IPS DF 4.7 (cell line): ENCODE data around the gene RFPL3.
"Not testable (repeated sequence)": the region's sequence is repeated elsewhere in the genome, so short reads cannot be mapped to it uniquely, and the experiment has no call there.

Source experiments
- DNase-seq: peaks from one replicate; pipeline ENCODE4 v3.0.0-alpha.2; 2013; ENCODE audit warnings: low spot score; ENCODE audit errors: extremely low read depth

Gene RFPL3

DNA sequence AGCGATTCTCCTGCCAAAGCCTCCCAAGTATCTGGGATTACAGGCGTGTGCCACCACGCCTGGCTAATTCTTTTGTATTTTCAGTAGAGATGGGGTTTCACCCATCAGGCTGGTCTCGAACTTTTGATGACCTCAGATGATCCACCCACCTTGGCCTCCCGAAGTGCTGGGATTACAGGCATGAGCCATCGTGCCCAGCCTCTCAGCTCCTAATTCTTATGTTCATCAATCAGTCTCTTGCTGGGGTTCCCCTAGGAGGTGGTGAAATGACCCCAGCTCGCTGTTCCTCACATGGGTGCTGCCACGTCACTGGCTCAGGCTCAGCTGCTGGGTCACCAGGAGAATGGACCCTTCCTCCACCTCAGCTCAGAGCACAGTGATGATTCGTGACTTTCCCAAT lies at the start of gene RFPL3:
TSS of gene RFPL3 (plus strand) at position 301 of the 400 bp plus-strand sequence. CDS start 205 bp downstream, outside the sequence.
- DNase-seq, result not testable (repeated sequence)

DNA sequence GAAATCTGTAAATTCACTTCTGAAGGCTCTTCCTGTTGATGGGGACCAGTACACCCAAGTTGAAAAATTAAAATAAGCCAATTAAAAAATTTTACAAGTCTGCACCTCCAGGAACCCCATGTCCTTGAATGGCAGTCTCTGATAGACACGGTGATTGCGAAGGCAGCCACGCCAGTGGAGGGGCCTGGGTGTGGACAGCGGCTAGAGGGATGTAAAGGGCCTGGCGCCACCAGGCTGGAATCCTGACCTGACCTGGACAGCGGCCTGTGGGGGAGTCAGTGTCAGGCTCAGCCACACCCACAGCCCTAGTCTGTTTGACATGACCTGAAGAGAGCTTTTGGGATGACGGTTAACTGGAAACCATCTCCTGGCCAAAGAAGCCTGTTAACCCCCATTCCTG lies 49.5 kb upstream of the RFPL3 start:
- DNase-seq, result no peak

DNA sequence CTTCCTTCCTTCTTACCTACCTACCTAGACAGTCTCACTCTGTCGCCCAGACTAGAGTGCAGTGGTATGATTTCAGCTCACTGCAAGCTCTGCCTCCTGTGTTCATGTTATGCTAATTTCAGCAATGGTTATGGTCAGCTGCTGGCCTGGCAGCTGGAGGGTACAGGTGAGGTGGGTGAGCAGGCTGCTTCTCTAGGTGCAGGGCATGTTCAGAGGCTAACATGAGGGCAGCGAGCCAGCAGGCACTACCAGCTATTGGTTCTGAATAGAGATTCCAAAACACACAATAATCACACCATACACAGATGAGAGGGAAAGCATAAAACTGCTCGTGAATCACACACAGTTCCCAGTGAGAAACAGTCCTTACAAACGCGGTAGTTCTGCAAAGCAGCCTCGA lies 48.7 kb upstream of the RFPL3 start:
- no peak for DNase-seq

DNA sequence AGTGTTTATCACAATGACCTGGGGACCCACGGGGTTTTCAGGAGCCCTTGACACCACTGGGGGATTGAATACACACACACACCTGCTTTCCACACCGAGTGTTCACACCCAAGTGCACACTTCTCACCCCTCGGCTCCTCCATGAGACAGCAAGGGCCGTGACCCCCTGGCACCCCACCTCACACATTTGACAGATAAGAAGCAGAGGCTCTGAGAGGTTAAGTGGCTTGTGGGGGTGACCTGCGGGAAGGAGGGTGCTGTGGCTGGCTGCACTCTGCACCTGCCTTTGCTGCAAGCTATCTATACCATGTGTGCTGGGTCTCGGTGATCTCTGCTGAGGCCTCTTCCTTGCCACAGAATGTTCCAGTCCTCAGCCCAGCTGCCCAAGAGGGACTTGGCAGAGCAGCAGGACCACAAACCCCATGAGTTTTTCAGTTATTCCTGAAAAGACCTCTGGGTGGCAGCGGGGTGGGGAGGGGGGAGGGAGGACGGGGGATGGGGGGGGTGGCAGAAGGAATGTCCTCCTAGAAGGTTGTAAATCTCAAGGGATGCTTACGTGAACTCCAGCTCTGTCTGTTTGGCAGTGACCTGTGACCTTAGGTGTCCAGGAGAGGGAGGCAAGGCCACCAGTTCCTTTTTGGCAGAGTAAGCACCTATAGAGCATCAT lies 47.9 kb upstream of the RFPL3 start:
- no peak for DNase-seq

DNA sequence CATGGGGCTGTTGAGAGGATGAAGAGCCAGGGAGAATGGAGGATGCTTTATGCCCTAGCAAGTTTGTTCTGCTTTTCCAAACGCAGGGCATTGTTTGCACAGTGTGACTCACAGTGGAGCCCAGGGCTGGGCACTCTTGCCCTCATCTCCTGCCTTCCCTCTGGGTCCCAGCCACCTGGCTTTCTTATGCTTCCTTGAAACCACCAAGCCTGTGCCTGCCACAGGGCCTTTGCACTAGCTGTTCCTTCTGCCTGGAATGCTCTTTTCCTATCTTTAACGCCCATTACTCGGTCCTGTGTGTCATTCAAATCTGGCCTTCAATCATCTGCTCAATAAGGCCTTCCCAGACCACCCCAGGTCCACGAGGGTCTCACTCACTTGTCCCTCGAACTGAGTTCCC lies 46.9 kb upstream of the RFPL3 start:
- DNase-seq, result no peak

DNA sequence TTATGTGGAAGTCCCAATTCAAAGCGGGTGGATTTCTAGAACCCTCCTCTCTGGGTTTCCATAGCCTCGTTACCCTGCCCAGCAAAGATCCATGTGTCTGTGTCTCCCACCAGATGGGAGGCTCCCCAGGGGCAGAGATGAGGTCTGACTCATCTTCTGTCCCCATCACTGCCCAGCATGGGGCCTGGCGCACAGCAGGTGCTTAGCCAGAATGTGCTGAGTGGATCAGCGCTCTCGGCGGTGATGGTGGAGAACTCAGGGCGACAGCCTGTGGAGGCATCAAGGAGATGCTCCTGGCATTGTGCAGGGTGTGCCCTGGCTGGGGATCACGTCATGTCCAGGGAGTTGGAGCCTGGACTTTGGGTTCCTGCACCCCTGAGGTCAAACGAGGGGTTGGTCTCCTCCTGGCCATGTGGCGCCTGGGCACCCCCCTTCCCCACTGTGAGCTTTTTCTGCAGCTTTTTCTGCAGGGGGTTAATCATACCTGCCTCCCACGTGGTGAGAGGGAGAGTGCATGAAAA lies 46.1 kb upstream of the RFPL3 start:
- no peak for DNase-seq

DNA sequence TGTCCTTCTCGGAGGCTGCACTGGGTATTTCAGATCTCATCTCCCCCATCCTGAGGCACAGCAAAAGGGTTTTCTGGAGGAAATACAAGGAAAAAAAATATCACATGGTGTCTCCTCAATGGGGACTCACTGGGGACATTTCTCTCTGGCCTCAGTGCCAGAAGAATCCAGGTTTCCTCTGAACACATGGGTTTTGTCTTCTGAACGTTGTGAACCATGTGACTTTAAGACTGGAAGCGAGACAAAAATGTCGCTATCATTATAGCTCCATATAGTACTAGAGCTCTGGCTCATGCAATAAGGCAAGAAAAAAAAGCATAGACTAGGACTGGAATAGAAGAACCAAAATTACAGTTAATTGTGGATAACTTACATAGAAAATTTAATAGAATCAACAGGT lies 44.9 kb upstream of the RFPL3 start:
- DNase-seq, result no peak

DNA sequence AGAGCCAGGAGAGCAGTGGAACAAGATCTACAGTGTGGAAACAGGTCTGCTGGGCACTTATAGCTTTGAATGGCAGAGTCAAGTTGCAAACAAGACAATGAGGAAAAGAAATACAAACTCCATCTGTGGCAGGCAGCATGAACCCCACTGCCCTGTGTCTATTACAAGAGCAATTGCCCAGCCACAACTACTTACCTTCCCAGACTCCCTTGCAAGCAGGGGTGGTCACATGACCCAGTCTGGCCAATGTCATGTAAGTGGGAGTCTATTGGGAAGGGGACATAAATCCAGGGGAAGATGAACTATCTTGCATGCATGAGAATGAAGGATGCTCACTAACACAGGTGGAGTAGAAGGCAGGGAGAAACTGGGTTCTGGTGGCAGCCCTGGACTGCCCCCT lies 44.1 kb upstream of the RFPL3 start:
- no peak for DNase-seq

DNA sequence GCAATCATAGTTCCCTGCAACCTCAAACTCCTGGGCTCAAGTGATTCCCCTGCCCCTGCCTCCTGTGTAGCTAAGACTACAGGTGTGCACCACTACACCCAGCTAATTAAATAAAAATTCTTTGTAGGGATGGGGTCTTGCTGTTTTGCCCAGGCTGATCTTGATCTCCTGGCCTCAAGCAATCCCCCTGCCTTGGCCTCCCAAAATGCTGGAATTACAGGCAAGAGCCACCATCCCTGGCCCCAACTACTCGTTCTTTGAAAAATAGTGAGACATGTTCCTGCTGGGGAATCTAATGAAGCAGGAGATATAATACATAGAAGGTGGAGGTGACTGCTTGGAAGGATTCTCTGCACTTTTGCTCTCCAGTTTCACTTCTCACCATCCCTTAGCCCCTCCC lies 40.1 kb upstream of the RFPL3 start:
- DNase-seq, result no peak

DNA sequence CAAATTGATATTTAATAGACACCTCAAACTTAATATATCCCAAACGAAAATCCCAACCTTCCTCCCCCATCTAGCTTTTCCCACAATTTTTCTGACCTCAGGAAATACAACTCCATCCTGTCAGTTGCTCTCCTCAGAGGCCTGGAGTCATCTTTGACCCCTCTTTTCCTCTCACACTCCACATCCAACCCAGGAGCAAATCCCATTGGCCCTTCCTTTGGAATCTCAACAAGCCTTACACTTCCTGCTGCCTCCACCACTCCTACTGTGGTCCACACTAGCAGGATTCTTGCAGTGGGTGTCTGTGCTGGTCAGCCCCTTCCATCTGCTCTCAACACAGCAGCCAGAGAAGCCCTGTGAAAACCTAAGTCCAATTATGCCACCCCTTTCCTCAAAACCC lies 39.3 kb upstream of the RFPL3 start:
- no peak for DNase-seq

DNA sequence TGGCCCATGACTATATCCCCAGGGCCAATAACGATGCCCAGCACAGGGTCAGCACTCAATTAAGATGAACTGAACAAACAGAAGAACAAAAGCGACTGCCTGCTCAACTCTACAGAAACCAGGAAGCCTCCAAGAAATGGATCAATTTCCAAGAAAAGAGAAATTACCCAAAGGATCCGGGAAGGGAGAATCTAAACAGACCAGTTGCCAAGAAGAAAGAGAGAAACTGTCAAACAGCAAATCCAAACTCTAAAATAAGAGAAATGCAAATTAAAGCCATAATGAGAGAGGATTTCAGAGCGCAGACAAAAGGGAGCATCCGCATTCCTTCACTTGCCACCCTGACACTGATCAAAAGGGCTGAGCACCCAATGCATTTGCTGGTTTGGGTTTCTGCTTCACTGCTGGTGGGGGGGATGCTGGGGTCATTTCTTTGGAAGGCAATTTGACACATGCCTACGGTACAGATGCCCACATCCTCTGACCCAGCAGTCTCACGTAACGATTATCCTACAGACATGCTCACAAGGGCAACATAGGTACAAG lies 37.7 kb upstream of the RFPL3 start:
- no peak for DNase-seq

DNA sequence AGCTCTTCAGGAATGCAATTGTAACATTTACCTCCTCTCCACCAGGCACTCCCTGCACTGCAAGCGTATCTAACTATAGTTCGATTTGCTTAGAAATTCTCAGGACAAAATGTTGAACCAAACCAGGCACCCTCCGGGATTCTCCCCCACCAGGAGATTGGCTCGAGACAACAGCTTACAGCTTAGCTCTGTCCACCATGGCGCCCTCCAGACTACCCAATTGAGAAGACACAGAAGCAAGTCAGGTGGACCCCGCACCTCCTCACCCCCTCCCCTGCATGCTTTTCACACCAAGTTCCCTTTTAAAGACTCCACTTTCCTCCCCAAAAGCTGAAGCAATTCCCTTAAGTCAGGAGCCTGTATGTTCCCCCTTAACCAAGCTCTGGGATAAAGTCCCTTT lies 34.7 kb upstream of the RFPL3 start:
- no peak for DNase-seq

DNA sequence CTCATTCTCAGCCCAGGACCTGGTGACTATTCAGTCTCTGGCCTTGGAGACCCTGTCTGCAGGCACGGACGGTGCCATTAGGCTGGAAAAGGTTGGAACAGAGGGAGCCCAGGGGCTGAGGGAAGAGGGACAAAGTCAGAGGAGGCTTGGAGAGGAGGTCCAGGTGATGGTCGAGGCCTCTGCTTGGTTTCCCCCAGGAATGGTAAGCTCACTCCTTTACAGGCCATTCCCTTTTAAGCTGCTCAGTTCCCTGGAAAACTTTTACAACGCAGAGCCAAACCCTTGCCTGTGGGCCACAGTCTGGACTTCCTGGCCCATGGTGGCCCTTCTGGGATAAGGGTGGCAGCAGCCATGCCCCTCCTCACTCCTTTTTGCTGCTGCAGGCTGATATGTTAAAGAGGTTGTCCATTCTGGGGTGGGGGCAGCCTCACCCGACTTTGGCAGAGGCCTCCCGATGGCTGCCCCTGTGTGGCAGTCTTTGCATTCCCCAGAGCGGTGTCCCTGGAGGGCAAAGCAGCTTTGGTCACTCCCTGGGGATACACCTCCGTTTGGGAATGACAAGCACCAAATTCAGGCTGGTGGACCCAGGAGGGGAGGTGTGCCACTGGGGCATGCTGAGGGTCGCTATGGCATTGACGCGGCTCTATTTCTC lies 34.0 kb upstream of the RFPL3 start:
- DNase-seq, result no peak

DNA sequence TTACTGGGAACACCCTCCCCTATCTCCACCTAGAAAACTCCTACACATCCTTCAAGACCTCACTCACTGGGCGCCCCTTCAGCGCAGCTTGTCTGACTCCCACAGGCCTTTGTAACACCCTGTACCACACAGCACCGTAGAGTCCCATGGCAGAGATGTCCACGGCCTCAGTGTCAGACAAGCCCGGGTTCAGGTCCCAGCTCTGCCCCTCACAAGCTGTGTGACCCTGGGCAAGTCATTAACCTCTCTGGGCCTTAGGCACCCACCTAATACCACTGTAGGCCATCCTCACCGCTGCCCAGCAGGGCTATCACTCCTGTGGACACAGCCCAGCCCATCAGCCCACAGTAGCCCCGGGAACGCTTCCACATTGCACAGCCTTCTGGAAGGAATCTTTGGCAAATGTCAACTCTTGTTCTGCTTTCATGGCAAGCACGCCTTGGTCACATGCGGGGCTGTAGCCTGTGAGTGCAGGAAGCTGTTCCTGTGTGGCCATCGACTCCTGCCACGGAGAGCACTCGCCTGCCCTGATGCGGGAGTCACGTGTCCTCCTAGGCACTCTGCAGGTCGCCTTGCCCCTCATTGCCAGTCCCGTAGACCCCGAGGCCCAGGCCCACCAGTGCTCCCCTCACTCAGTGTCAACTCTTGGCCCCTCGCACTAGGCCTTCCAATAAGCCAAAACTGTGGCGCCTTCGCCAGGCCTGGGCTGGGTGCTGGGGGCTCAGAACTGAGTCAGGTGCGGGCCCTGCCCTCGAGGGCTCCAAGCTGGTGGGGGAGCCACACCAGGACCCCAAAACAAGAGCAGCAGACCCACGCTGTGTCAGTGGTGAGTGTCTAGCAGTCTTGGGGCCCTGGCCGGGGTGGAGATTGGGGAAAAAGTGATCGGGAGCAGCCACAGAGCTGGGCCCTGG lies 32.9 kb upstream of the RFPL3 start:
- no peak for DNase-seq

DNA sequence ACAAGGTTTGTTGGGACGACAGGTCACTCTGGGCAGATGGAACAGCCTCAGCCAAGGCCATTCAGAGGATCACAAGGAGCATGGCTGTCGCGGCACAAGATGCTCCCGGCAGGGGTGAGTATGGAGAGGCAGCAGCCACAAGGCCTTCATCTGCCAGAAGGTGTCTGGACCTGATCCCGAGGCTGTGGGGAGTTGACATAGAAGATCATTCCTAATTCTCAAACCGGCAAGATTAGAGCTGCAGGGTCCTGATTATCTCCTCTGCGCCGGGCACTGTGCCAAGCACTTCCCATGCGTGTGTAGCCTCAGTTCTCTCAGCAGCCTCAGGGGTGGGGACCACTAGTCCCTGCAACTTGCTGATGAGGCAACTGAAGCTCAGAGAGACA lies 32.3 kb upstream of the RFPL3 start:
- DNase-seq, result no peak

DNA sequence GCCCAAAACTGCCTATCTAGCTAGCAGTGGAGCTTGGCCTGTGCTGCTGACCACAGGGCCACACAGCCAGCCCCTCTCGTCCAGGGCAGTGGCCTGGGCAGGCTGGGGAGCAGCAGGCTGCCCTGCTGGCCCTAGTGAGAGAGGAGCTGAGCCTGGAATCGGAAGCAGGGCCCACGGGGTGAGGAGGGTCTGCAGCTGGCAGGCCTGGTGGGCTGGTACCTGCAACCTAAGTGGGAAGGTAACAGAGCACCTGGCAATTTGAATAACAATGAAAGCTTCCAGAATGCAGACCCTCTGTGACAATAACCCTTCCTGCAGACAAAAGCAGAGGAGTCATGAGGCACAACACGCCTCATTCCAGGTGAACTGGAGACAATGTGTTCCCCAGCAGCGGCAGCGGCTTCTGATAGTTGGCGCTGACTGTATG lies 31.8 kb upstream of the RFPL3 start:
- no peak for DNase-seq

DNA sequence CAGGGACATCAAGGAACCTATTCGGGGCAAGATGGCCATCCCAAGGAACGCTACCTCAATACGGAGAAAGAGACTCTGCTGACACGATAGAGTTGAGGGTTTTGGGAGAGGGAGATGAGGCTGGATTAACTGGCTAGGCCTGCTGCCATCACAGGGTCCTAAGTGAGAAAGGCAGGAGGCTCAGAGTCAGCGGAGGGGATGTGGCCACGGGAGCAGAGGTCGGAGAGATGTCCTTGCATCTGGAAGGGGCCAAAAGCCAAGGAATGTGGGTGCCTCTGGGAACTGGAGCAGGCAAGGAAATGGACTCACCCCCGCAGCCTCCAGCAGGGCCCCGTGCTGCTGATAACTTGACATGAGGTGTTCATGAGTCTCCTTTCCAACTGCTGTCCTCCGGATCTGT lies 31.0 kb upstream of the RFPL3 start:
- DNase-seq, result no peak

DNA sequence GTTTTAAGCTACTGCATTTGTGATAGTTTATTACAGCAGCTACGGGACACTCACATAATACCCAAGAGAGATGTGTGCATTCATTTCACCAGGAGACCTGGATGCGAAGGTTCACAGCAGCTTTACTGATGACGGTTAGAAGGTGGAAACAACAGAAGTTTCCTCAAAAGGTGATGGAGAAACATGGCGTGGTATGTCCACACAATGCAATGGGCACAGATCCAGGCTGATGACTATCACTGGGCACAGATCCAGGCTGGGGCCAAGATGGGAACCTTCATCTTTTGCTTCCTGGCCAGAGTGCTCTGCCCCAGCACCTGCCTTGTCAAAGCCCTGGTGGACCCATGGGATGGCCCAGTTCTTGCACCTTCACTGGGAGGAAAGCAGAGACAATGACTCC lies 30.6 kb upstream of the RFPL3 start:
- DNase-seq, result no peak

DNA sequence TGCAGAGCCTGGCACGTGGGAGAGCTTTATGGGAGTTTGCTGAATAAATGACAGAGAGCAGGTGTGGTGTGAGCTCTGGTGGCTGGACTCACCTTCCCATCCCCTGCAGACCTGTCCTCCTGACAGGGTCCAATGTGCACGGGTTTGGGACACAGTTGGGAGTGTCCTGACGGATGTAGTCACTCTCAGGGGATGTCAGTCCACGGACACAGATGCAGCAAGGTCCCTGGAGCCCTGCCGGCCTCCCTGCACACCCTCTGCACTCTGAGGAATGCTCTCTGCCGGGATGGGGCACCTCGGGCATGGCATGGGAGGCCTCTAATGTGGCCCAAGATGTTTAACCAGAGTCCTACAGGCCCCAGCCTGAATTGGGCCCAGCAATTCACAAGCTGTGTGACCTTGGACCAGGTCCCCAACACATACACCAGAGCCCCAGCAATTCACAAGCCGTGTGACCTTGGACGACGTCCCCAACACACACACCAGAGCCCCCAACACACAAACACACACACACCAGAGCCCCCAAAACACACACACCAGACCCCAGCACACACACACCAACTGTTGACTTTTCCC lies 30.0 kb upstream of the RFPL3 start:
- DNase-seq, result no peak

DNA sequence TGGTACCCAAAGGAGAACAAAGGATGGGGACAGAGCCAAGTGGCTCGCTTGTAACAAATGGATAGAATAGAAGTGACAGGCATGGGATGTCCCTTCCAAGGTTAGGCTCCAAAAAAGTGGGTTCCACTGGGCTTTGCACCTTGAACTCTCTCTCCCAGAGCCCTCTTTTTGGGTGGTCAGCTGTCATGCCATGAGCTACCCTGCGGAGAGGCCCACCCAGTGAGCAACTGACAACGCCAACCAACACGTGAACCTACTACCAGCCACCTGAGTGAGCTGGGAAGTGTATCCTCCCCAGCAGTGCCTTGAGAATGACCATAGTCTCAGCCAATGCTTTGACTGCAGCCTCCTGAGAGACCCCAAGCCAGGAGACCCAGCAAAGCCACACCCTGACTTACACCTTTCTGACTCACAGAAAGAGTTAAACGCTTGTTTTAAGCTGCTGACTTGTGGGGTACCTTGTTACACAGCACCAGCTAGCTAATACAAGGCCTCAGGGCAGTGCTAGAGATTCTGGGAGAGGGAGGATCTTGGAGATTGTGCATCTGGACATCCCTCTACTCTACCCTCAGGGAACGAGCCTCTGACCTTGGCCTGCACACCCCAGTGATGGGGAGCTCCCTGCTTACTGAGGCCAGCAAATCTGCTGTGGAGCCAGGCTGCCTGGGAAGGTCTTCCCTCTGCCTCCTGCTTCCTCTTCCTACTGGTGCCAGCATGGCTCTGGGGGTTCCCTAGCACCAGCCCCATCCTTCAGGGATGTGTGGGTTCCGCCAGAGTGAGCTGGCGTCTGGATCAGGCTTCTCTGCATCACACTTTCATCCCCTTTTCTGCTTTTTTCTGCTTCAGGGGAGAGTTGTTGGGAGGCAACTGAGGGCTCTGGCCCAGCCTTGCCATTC lies 29.1 kb upstream of the RFPL3 start:
- no peak for DNase-seq
